NCI-H2196 (cell line): Measurements from ENCODE around the gene LRP6.
A peak's percentile ranks its signal among the peaks of the same experiment; 100 is the strongest.

Experiments
- DNase-seq: peaks from one replicate; lab custom pipeline; 2025; ENCODE audit not compliant: unreplicated experiment; lab: John Stamatoyannopoulos, UW

Gene LRP6

GRCh38 chr12:12083688-12084087 is 183.2 kb downstream of the LRP6 start:
- no peak for DNase-seq

GRCh38 chr12:12081836-12082497 is 184.9 kb downstream of the LRP6 start:
- peak; percentile 71 for DNase-seq

- no peak for DNase-seq
These were observed 187.6 kb downstream of the LRP6 start for GRCh38 chr12:12079291-12079690.

GRCh38 chr12:12072064-12072760 is 194.6 kb downstream of the LRP6 start:
- DNase-seq: no peak

- DNase-seq: no peak
These were observed 195.9 kb downstream of the LRP6 start, which contains the start of gene BCL2L14 for GRCh38 chr12:12070674-12071656. TSS of gene BCL2L14 (plus strand) at chr12:12070939. CDS start at chr12:12079306, 8,367 bp downstream.

GRCh38 chr12:12069821-12070548 is 196.9 kb downstream of the LRP6 start:
- no peak for DNase-seq

- no peak for DNase-seq
These were observed 198.1 kb downstream of the LRP6 start for GRCh38 chr12:12068751-12069150.
